ENCODE data around the gene AAR2.

DNA sequence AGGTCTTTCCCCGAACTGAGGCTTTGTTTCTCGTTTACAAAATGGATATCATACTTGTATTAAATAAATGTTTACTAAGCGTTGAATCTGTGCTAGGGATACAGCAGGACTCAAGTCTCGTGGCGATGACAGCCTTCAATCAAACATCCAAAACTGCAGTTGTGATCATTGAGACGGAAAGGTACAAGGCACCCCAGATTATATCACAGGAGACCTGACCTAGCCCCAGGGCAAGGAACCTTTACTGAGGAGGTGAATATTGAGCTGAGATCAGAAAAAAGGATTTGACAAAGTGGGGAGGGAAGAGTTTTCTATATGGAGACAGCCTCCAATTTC is 476 bp downstream of the AAR2 start:
- no peak for TF ChIP-seq POLR2A (IDR thresholded peaks at IDR 0.05)
- TF ChIP-seq CTCF (IDR thresholded peaks at IDR 0.05): no peak
